ENCODE results near the gene TRABD2B.

Gene TRABD2B

DNA sequence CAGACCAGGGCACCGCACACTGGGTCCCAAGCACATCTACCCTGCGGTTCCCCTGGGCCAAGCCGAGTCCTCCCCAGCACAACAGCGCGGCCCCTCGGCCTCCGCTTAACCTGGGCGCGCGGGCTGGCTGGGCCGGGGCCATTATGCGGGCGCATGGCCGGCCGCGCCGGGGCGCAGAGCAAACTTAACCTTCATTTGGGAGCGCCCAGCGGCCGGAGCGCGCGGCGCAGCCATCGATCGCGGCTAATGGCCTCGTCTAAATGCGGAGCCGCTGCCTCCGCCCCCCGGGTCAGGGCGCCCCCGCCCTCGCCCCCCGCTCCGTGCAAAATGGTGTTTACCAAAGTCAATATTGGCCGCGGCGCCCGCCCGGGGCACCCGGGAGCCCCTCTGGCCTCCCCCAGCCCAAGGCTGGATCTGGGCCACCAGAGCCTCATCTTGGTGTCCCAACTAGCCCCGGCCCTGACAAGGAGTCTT lies 272.1 kb downstream of the TRABD2B start:
- no peak for DNase-seq (ENCODE audit: low read depth in 3 of 3)

- no peak for DNase-seq (ENCODE audit: low read depth in 3 of 3)
These were observed 272.7 kb downstream of the TRABD2B start for GRCh38 chr1:47724432-47724999.

DNA sequence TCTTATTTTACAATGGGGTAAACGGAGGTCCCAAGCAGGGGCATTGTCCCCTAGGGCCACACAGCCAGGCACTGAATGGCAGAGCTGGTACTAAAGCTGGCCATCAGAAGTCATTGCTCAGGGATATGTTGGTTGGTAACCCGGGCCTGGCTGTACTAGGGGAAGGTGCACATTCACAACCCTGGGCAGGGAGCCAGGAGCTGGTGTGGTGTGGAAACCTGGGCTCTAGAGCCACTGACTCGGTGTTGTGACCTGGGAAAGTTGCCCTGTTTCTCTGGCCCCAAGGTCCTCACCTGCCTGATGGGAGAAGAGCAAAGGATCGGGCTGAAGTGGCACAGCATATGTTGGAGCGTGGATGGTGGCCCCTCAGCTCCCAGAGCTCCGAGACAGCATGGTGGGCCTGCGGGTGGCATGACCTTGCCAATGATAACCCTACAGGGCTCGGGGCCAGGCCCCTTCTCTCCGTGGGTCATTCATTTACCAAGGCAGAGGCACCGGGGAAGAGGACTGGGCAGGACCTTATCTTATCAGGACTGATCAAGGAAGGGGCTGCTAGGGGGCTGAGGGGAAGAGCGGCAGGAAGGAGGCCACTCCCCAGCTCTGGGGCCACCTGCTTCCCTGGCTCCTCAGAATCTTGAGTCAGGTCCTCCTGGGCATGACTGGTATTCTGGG lies 274.1 kb downstream of the TRABD2B start:
- DNase-seq (ENCODE audit: low read depth in 3 of 3), result no peak

DNA sequence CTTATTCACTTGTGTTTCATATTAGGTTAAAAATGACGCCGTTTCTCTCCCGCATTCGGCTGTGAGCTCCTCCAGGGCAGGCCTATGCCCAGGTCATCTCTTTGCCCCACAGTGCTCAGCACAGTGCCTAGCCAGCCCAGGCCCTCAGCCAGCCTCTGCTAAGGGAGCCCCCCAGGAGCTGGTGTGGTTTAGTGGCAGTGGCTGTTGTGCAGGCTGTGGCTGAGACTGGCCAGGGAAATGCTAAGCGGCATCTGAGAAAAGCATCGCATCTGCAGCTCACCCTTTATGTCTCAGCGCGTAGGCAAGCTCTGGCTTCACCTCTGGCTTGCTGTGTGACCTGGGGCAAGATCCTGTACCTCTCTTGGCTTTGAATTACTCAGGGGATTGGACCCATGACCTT lies 275.1 kb downstream of the TRABD2B start:
- no peak for DNase-seq (ENCODE audit: low read depth in 3 of 3)

GRCh38 chr1:47720111-47720510 lies 277.1 kb downstream of the TRABD2B start:
- DNase-seq (ENCODE audit: low read depth in 3 of 3), result no peak

- no peak for DNase-seq (ENCODE audit: low read depth in 3 of 3)
These were observed 279.8 kb downstream of the TRABD2B start for GRCh38 chr1:47717341-47717740.

DNA sequence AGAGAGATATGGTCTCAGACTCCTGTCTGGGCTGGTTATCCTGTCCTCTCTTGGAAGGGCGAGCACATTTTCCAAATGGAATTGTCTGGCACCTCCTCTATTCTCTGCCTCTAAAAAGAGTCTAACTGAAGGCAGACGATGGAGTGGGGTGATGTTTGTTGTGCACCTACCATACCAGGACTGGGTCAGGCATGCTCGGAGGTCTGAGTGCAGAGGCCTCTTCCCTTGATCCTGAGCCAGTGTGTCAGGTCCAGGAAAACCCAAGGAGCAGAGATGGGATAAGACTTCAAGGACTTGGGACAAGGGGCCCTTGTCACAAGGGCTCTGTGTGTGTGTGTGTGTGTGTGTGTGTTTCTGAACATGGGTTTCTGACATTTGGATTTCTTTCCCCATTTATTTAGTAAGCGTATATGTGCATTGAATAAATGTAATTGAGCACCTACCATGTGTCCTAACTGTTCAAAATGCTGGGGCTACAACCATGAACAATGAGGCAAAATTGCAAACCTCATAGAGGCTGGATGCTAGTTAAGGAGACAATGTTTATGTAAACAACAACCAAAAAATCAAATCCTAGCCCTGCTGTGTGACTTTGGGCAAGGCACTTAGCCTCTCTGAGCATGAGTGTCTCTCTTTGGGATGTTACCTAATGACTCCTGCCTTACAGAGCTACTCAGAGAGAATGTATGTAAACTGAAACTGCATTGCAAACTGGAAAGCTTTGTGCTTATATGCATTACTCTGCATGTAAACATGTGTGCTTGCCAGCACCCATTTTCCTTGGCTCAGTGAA lies 283.0 kb downstream of the TRABD2B start:
- no peak for DNase-seq (ENCODE audit: low read depth in 3 of 3)

DNA sequence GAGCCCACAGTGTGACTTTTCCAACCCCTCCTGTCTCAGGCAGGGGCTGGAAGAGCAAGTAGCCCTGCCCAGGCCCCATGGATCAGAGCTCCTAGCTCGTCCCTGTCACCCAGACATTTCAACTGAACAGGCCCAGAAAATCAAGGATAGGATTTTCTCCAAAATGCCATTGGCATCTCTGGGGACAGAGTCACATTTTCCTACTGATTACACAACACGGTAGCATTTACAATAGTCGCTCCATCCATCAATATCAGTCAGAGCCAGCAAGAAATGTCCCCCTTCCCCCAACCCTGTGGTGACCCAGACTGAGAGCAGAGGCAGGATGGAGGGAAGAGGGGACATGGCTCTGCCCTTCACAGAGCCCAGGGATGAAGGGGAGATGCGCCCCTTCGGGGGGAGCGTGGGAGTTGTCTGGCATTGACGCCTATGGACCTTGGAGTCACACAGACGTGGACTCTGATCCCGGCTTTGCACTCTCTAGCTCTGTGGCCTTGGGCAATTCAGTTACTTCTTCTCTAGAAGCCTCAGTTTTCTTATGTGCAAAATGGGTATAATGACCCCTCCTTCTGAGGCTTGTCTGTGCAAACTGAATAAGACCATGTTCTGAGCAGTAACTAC lies 283.7 kb downstream of the TRABD2B start:
- DNase-seq (ENCODE audit: low read depth in 3 of 3), result no peak

DNA sequence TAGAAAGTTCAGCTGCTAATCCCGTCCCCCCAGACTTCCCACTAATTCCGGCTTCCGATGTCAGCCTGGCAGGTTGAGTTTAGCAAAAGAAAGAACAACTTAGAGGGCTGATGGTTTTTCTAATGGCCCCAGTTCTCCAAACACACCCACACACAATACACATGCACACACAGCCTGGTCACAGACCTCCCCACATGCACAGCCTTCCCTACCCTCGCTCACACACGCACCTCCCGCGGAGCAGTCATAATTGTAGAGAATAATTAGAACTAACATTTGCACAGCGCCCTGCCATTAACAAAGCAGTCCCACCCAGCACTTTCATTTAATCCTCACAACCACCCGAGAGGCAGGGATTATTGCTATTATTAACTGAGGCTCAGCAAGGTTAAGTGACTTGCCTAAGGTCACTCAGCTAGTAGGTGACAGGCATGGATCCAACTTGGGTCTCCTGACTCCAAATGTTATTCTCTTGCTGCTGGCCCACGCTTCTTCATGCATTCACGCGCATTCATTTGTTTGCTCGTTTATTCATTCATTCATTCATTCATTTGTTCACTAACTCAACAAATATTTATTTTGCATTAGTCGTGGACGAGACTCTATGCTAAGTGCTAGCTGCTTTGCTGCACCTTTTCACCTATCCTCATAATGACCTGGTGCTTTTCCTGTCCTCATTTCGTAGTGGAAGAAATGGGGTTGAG lies 284.4 kb downstream of the TRABD2B start:
- DNase-seq (ENCODE audit: low read depth in 3 of 3), result no peak

GRCh38 chr1:47711848-47712492 lies 285.2 kb downstream of the TRABD2B start:
- DNase-seq (ENCODE audit: low read depth in 3 of 3), result no peak

GRCh38 chr1:47711184-47711847 lies 285.9 kb downstream of the TRABD2B start:
- no peak for DNase-seq (ENCODE audit: low read depth in 3 of 3)
